ENCODE results near the gene TMEM190. TPM values are rescaled to one million over a fixed set of nuclear protein-coding genes. Genes with fewer than 3 reads are reported as not detected.
A peak's percentile ranks its signal among the peaks of the same experiment; 100 is the strongest.

Gene TMEM190
- total and polyA plus RNA-seq, 7 experiments from 2014 or later: not detected

- ATAC-seq (no peak), DNase-seq (no peak)
- Mint-ChIP-seq H3K9me3 (no peaks in the 10 kb centered on the region), H3K27ac (peak overlapping the region in 1 of 9 donors; percentile 41), H3K36me3 (peaks cover 0 to 13% (median 4%) of the 10 kb centered on the region in 5 donors), H3K4me3 (no peak overlapping the region), H3K27me3 (peaks cover 0 to 4% (median 0%) of the 10 kb centered on the region in 5 donors), H3K4me1 (peaks cover 9 to 17% (median 11%) of the 10 kb centered on the region in 7 donors)
- H3K27me3 ChIP-seq (ENCODE audit: control insufficient read depth in 2 of 2, insufficient read depth in 2 of 2, low read length in 2 of 2): no peaks in the 10 kb centered on the region
- ChIA-PET CTCF (no interaction called here), POLR2A (no interaction called here)
- H3K9me3 ChIP-seq (ENCODE audit: control insufficient read depth in 2 of 3, low read length in 3 of 3): no peaks in the 10 kb centered on the region
- no peak overlapping the region for H3K4me3 ChIP-seq (ENCODE audit: low read length)
- H3K36me3 ChIP-seq (ENCODE audit: control insufficient read depth in 2 of 3, insufficient read depth in 3 of 3, low read length in 3 of 3): peaks cover 0 to 15% (median 0%) of the 10 kb centered on the region in 3 experiments
- intact Hi-C loops (cut with micrococcal nuclease): no loop called here
- H3K4me1 ChIP-seq (ENCODE audit: control insufficient read depth in 2 of 2, insufficient read depth in 2 of 2, low read length in 2 of 2): peaks cover 0 to 6% of the 10 kb centered on the region in 2 donors
- no peak overlapping the region for H3K27ac ChIP-seq (ENCODE audit: low read depth, low read length)
Measured at GRCh38 chr19:55345101-55345817, 31.4 kb upstream of the TMEM190 start.

DNA sequence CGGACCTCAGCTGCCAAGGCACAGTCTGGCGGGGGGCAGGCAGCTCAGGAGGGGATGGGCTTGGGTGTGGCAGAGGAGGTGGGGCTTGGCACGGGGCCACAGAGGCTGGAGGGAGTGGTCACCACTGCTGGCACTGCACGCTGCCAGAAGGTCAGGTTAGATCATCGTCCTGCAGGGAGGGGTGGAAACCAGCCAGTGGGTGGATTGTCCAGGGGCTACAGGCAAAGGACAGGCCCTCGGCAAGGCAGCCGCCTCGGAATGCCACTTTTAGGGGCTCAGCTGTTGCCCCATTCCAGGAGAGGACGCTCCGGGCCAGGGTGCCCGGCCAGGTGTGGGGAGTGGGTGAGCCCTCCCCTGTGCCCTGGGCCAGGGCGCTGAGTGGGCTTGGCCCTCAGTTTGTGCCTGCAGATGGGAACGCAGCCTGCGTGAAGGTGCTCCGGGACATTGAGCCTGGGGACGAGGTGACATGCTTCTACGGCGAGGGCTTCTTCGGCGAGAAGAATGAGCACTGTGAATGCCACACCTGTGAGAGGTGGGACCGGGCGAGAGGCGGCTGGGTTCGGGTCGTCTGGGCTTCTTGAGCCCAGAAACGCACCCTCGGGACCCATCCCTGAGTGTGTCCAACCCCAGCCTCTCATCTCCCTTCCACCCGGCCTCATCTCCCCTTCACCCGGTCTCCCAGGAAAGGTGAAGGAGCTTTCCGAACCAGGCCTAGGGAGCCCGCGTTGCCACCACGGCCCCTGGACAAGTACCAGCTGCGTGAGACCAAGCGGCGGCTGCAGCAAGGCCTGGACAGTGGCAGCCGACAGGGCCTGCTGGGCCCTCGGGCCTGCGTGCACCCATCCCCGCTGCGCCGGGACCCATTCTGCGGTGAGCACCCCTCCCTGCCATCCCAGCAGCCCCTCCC, 30.6 kb upstream of the TMEM190 start:
- no peaks in the 10 kb centered on the region for H3K9me3 ChIP-seq (ENCODE audit: control insufficient read depth in 2 of 3, low read length in 3 of 3)
- H3K27me3 ChIP-seq (ENCODE audit: control insufficient read depth in 2 of 2, insufficient read depth in 2 of 2, low read length in 2 of 2): no peaks in the 10 kb centered on the region
- POLR2A ChIA-PET: no interaction called here
- H3K4me3 Mint-ChIP-seq: no peak overlapping the region
- peaks cover 0 to 13% (median 4%) of the 10 kb centered on the region in 5 donors for H3K36me3 Mint-ChIP-seq
- DNase-seq: no peak
- no peak for ATAC-seq
- peaks cover 0 to 15% (median 0%) of the 10 kb centered on the region in 3 experiments for H3K36me3 ChIP-seq (ENCODE audit: control insufficient read depth in 2 of 3, insufficient read depth in 3 of 3, low read length in 3 of 3)
- H3K4me1 ChIP-seq (ENCODE audit: control insufficient read depth in 2 of 2, insufficient read depth in 2 of 2, low read length in 2 of 2): no peaks in the 10 kb centered on the region
- peaks cover 5 to 12% (median 7%) of the 10 kb centered on the region in 7 donors for H3K4me1 Mint-ChIP-seq
- intact Hi-C loops (cut with micrococcal nuclease): no loop called here
- no peaks in the 10 kb centered on the region for H3K9me3 Mint-ChIP-seq
- H3K27ac ChIP-seq (ENCODE audit: low read depth, low read length): no peak overlapping the region
- H3K27ac Mint-ChIP-seq: no peak overlapping the region
- CTCF ChIA-PET: no interaction called here
- H3K27me3 Mint-ChIP-seq: peaks cover 0 to 4% (median 2%) of the 10 kb centered on the region in 5 donors
- no peak overlapping the region for H3K4me3 ChIP-seq (ENCODE audit: low read length)

DNA sequence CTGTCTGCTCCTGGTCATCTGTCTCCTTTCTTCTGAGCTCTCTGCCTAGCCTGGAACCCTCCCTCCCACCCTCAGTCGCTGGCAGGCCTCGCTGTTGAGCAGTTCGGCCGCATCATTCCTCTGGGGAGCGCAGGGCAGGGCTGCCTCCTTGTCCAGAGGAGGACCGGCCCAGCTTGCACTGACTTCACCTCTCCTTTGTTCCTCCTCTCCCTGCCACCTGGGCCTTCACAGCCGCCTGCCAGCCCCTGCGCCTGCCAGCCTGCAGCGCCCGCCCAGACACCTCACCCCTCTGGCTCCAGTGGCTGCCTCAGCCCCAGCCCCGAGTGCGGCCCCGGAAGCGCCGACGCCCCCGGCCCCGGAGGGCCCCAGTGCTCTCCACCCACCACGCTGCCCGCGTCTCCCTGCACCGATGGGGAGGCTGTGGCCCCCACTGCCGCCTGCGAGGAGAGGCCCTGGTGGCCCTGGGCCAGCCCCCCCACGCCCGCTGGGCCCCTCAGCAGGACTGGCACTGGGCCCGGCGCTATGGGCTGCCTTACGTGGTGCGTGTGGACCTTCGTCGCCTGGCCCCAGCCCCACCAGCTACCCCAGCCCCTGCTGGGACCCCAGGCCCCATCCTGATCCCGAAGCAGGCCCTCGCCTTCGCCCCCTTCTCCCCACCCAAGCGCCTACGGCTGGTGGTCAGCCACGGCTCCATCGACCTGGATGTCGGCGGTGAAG, 29.7 kb upstream of the TMEM190 start:
- Histone ChIP-seq H3K4me3 (ENCODE audit: low read length) (no peak overlapping the region), H3K27ac (ENCODE audit: low read depth, low read length) (no peak overlapping the region), H3K4me1 (ENCODE audit: control insufficient read depth in 2 of 2, insufficient read depth in 2 of 2, low read length in 2 of 2) (no peaks in the 10 kb centered on the region), H3K27me3 (ENCODE audit: control insufficient read depth in 2 of 2, insufficient read depth in 2 of 2, low read length in 2 of 2) (peaks cover 0 to 3% of the 10 kb centered on the region in 2 donors), H3K36me3 (ENCODE audit: control insufficient read depth in 2 of 3, insufficient read depth in 3 of 3, low read length in 3 of 3) (peaks cover 0 to 15% (median 0%) of the 10 kb centered on the region in 3 experiments), H3K9me3 (ENCODE audit: control insufficient read depth in 2 of 3, low read length in 3 of 3) (no peaks in the 10 kb centered on the region)
- ChIA-PET POLR2A (interaction anchor here (0.6 kb wide), 1 partner anchor 259 kb away, joined by 3 read pairs; no protein-coding TSS in a partner anchor), CTCF (interaction anchor here (0.7 kb wide), 1 partner anchor 42 kb away, joined by 3 read pairs; no protein-coding TSS in a partner anchor)
- Mint-ChIP-seq H3K4me1 (peaks cover 0 to 14% (median 5%) of the 10 kb centered on the region in 7 donors), H3K36me3 (peaks cover 0 to 13% (median 4%) of the 10 kb centered on the region in 5 donors), H3K27me3 (peaks cover 0 to 12% (median 10%) of the 10 kb centered on the region in 5 donors), H3K4me3 (no peak overlapping the region), H3K27ac (no peak overlapping the region), H3K9me3 (no peaks in the 10 kb centered on the region)
- intact Hi-C loops (cut with micrococcal nuclease): no loop called here
- ATAC-seq (no peak), DNase-seq (no peak)

GRCh38 chr19:55347442-55348009, 29.1 kb upstream of the TMEM190 start:
- peaks cover 0 to 16% (median 16%) of the 10 kb centered on the region in 5 donors for H3K27me3 Mint-ChIP-seq
- CTCF ChIA-PET: interaction anchor here (0.7 kb wide), 1 partner anchor 42 kb away, joined by 3 read pairs; no protein-coding TSS in a partner anchor
- Histone ChIP-seq H3K9me3 (ENCODE audit: control insufficient read depth in 2 of 3, low read length in 3 of 3) (no peaks in the 10 kb centered on the region), H3K27me3 (ENCODE audit: control insufficient read depth in 2 of 2, insufficient read depth in 2 of 2, low read length in 2 of 2) (peaks cover 0 to 4% of the 10 kb centered on the region in 2 donors), H3K36me3 (ENCODE audit: control insufficient read depth in 2 of 3, insufficient read depth in 3 of 3, low read length in 3 of 3) (peaks cover 0 to 12% (median 0%) of the 10 kb centered on the region in 3 experiments), H3K4me1 (ENCODE audit: control insufficient read depth in 2 of 2, insufficient read depth in 2 of 2, low read length in 2 of 2) (no peaks in the 10 kb centered on the region), H3K27ac (ENCODE audit: low read depth, low read length) (no peak overlapping the region), H3K4me3 (ENCODE audit: low read length) (no peak overlapping the region)
- H3K36me3 Mint-ChIP-seq: peaks cover 0 to 13% (median 4%) of the 10 kb centered on the region in 5 donors
- H3K9me3 Mint-ChIP-seq: peaks cover 0 to under 1% (median 0%) of the 10 kb centered on the region in 11 donors
- H3K27ac Mint-ChIP-seq: peak overlapping the region in 1 of 9 donors; percentile 33
- H3K4me3 Mint-ChIP-seq: peak overlapping the region in 1 of 10 donors; percentile 37
- ATAC-seq (no peak), DNase-seq (no peak)
- H3K4me1 Mint-ChIP-seq: peaks cover 0 to 17% (median 6%) of the 10 kb centered on the region in 7 donors
- POLR2A ChIA-PET: interaction anchor here (0.6 kb wide), 1 partner anchor 259 kb away, joined by 3 read pairs; no protein-coding TSS in a partner anchor
- intact Hi-C loops (cut with micrococcal nuclease): no loop called here

- Histone ChIP-seq H3K4me3 (ENCODE audit: low read length) (no peak overlapping the region), H3K9me3 (ENCODE audit: control insufficient read depth in 2 of 3, low read length in 3 of 3) (no peaks in the 10 kb centered on the region), H3K4me1 (ENCODE audit: control insufficient read depth in 2 of 2, insufficient read depth in 2 of 2, low read length in 2 of 2) (peaks cover 5 to 7% of the 10 kb centered on the region in 2 donors), H3K27ac (ENCODE audit: low read depth, low read length) (no peak overlapping the region), H3K27me3 (ENCODE audit: control insufficient read depth in 2 of 2, insufficient read depth in 2 of 2, low read length in 2 of 2) (peaks cover 0 to 10% of the 10 kb centered on the region in 2 donors), H3K36me3 (ENCODE audit: control insufficient read depth in 2 of 3, insufficient read depth in 3 of 3, low read length in 3 of 3) (peaks cover 0 to 2% (median 0%) of the 10 kb centered on the region in 3 experiments)
- Mint-ChIP-seq H3K4me3 (no peak overlapping the region), H3K27ac (no peak overlapping the region), H3K4me1 (peaks cover 5 to 24% (median 15%) of the 10 kb centered on the region in 7 donors), H3K9me3 (peaks cover 0 to 2% (median 0%) of the 10 kb centered on the region in 11 donors), H3K36me3 (peaks cover 0 to 8% (median 4%) of the 10 kb centered on the region in 5 donors), H3K27me3 (peaks cover 5 to 26% (median 24%) of the 10 kb centered on the region in 5 donors)
- ChIA-PET CTCF (no interaction called here), POLR2A (no interaction called here)
- no peak for ATAC-seq
- intact Hi-C loops (cut with micrococcal nuclease): no loop called here
- no peak for DNase-seq
Measured at GRCh38 chr19:55348317-55349034, 28.1 kb upstream of the TMEM190 start.

Data from naive thymus-derived CD4-positive, alpha-beta T cell (primary cell).